ENCODE data around the gene TEX26.

GRCh38 chr13:30910676-30911075 is 21.8 kb upstream of the TEX26 start:
- no peak for TF ChIP-seq CTCF (IDR thresholded peaks at IDR 0.05; ENCODE audit: low read depth, low read length, missing input control)
- TF ChIP-seq MAX (IDR thresholded peaks at IDR 0.05): no peak
- TF ChIP-seq SP1 (IDR thresholded peaks at IDR 0.05): no peak
- TF ChIP-seq RAD21 (IDR thresholded peaks at IDR 0.05): no peak
- TF ChIP-seq RXRA (IDR thresholded peaks at IDR 0.05): no peak
- TF ChIP-seq YY1 (IDR thresholded peaks at IDR 0.05): no peak
- TF ChIP-seq FOXA1 (IDR thresholded peaks at IDR 0.05): no peak
- TF ChIP-seq REST (IDR thresholded peaks at IDR 0.05): no peak
- TF ChIP-seq ATF3 (IDR thresholded peaks at IDR 0.05): no peak

Data from liver (tissue), 3 donors.